ENCODE measurements around the gene FAM174B.

FAM174B gene

DNA sequence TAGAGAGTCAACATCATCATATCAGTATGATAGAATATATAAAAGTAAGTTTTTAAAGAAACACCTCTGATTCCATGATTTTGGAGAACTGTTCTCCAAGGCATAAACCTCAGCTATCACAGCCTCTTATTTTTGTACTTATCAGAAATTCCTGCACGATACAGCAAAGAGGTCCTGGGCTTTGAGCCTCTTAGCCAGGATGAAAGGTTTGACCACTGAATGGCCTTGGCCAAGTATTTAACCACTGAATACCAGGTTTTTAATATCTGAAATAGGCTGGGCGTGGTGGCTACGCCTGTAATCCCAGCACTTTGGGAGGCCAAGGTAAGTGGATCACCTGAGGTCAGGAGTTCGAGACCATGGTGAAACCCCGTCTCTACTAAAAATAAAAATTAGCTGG lies 1.9 kb upstream of the FAM174B start:
- no peaks in the 10 kb centered on the region for H3K36me3 ChIP-seq (ENCODE audit: insufficient read depth, low read length)
- no peaks in the 10 kb centered on the region for H3K79me2 ChIP-seq (ENCODE audit: insufficient read depth, low read length)
- no peaks in the 10 kb centered on the region for H3K9me2 ChIP-seq (replicated peaks; ENCODE audit: low read depth, low read length)
- H3K9ac ChIP-seq (ENCODE audit: low read depth, low read length, poor library complexity, severe bottlenecking) = no peak overlapping the region
- H3K27me3 ChIP-seq (ENCODE audit: insufficient read depth, low read length, poor library complexity, severe bottlenecking) = peaks cover 15% of the 10 kb centered on the region
- H3K9me3 ChIP-seq (ENCODE audit: insufficient read depth, low read depth, low read length) = no peaks in the 10 kb centered on the region
- TF ChIP-seq, protein P1, sequence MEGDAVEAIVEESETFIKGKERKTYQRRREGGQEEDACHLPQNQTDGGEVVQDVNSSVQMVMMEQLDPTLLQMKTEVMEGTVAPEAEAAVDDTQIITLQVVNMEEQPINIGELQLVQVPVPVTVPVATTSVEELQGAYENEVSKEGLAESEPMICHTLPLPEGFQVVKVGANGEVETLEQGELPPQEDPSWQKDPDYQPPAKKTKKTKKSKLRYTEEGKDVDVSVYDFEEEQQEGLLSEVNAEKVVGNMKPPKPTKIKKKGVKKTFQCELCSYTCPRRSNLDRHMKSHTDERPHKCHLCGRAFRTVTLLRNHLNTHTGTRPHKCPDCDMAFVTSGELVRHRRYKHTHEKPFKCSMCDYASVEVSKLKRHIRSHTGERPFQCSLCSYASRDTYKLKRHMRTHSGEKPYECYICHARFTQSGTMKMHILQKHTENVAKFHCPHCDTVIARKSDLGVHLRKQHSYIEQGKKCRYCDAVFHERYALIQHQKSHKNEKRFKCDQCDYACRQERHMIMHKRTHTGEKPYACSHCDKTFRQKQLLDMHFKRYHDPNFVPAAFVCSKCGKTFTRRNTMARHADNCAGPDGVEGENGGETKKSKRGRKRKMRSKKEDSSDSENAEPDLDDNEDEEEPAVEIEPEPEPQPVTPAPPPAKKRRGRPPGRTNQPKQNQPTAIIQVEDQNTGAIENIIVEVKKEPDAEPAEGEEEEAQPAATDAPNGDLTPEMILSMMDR (conservative IDR thresholded peaks at IDR 0.05; ENCODE audit: low read length) = no peak
- TF ChIP-seq EZH2phosphoT487 (IDR thresholded peaks at IDR 0.05; ENCODE audit: borderline replicate concordance) = no peak
- H4K20me1 ChIP-seq (ENCODE audit: insufficient read depth, low read length, poor library complexity, severe bottlenecking) = no peaks in the 10 kb centered on the region
- no peak overlapping the region for H3K4me2 ChIP-seq (ENCODE audit: low read depth, low read length, poor library complexity, severe bottlenecking)
- H2AFZ ChIP-seq (ENCODE audit: low read length) = no peak overlapping the region
- H3K4me1 ChIP-seq (ENCODE audit: insufficient read depth, low read length, poor library complexity, severe bottlenecking) = no peaks in the 10 kb centered on the region
- H3K4me3 ChIP-seq (ENCODE audit: low read length, poor library complexity, severe bottlenecking) = no peak overlapping the region
- no peaks in the 10 kb centered on the region for H3F3A ChIP-seq (ENCODE audit: low read depth)

DNA sequence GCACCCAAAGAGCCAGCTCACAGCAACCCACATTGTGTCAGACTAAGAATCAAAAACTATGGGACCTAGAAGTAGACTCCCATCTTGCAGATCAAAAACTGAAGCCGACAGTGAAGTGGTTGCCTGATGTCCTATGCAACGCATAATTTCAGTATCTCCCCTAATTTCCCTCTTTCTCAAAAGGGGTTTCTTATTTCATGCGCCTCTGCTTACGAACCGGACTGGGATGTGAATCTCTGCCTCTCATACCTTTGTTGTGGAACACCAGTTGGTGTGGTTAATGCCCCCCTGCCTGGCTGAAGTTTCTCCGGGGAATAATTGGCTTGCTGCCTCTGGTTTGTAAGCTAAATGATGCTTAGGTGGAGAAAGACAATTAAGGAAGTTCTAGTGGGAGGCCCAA lies 514 bp upstream of the FAM174B start:
- peak overlapping the region; percentile 55 for H3K4me2 ChIP-seq (ENCODE audit: low read depth, low read length, poor library complexity, severe bottlenecking)
- H3K4me1 ChIP-seq (ENCODE audit: insufficient read depth, low read length, poor library complexity, severe bottlenecking) = no peaks in the 10 kb centered on the region
- H2AFZ ChIP-seq (ENCODE audit: low read length) = peak overlapping the region; percentile 25; the same call in 1 of the 2 replicates
- H4K20me1 ChIP-seq (ENCODE audit: insufficient read depth, low read length, poor library complexity, severe bottlenecking) = no peaks in the 10 kb centered on the region
- TF ChIP-seq EZH2phosphoT487 (IDR thresholded peaks at IDR 0.05; ENCODE audit: borderline replicate concordance) = no peak
- TF ChIP-seq, protein P1 (conservative IDR thresholded peaks at IDR 0.05; ENCODE audit: low read length) = no peak
- H3K9me3 ChIP-seq (ENCODE audit: insufficient read depth, low read depth, low read length) = no peaks in the 10 kb centered on the region; the same call in 1 of the 2 replicates
- H3K27me3 ChIP-seq (ENCODE audit: insufficient read depth, low read length, poor library complexity, severe bottlenecking) = peaks cover 15% of the 10 kb centered on the region
- no peak overlapping the region for H3K9ac ChIP-seq (ENCODE audit: low read depth, low read length, poor library complexity, severe bottlenecking)
- peak overlapping the region; percentile 47 for H3K4me3 ChIP-seq (ENCODE audit: low read length, poor library complexity, severe bottlenecking)
- H3F3A ChIP-seq (ENCODE audit: low read depth) = no peaks in the 10 kb centered on the region
- H3K9me2 ChIP-seq (replicated peaks; ENCODE audit: low read depth, low read length) = no peaks in the 10 kb centered on the region
- no peaks in the 10 kb centered on the region for H3K79me2 ChIP-seq (ENCODE audit: insufficient read depth, low read length)
- no peaks in the 10 kb centered on the region for H3K36me3 ChIP-seq (ENCODE audit: insufficient read depth, low read length)

DNA sequence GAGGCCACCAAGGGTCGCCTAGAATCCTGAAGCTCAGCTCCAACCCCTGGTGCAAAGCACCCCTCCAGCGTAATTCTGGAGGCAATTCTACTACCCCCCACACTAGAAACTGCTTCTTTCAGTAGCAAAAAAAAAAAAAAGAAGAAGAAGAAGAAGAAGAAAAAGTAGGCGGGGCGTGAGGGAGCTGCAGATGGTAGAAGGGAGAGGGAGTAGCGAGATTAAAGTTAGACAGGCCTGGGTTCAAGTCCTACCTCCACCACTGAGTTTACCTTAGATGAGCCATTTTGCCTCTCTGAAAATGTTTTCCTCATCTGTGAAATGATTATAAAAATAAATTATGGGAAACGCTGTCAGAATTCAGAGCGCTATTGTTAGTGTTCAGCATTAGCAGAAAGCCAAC lies 913 bp downstream of the FAM174B start:
- Histone ChIP-seq H3K9me2 (replicated peaks; ENCODE audit: low read depth, low read length) (no peaks in the 10 kb centered on the region), H3K4me3 (ENCODE audit: low read length, poor library complexity, severe bottlenecking) (peak overlapping the region; percentile 47), H3K36me3 (ENCODE audit: insufficient read depth, low read length) (no peaks in the 10 kb centered on the region), H3K4me1 (ENCODE audit: insufficient read depth, low read length, poor library complexity, severe bottlenecking) (no peaks in the 10 kb centered on the region), H3K4me2 (ENCODE audit: low read depth, low read length, poor library complexity, severe bottlenecking) (no peak overlapping the region), H4K20me1 (ENCODE audit: insufficient read depth, low read length, poor library complexity, severe bottlenecking) (no peaks in the 10 kb centered on the region), H3K27me3 (ENCODE audit: insufficient read depth, low read length, poor library complexity, severe bottlenecking) (peaks cover 15% of the 10 kb centered on the region), H3K9ac (ENCODE audit: low read depth, low read length, poor library complexity, severe bottlenecking) (no peak overlapping the region), H3K79me2 (ENCODE audit: insufficient read depth, low read length) (no peaks in the 10 kb centered on the region), H3K9me3 (ENCODE audit: insufficient read depth, low read depth, low read length) (no peaks in the 10 kb centered on the region; the same call in 1 of the 2 replicates), H3F3A (ENCODE audit: low read depth) (no peaks in the 10 kb centered on the region), H2AFZ (ENCODE audit: low read length) (no peak overlapping the region)
- TF ChIP-seq EZH2phosphoT487 (IDR thresholded peaks at IDR 0.05; ENCODE audit: borderline replicate concordance) = no peak
- TF ChIP-seq, protein P1 (conservative IDR thresholded peaks at IDR 0.05; ENCODE audit: low read length) = no peak
